ENCODE measurements around the gene WDFY4.

Gene WDFY4

GRCh38 chr10:48656914-48657305 is 27.8 kb upstream of the WDFY4 start:
- DNase-seq, result no peak

- no peak for DNase-seq
These were observed 27.3 kb upstream of the WDFY4 start for GRCh38 chr10:48657416-48657815.

GRCh38 chr10:48658243-48658974 is 26.3 kb upstream of the WDFY4 start:
- peak; percentile 24 for DNase-seq

GRCh38 chr10:48658975-48659269 is 25.8 kb upstream of the WDFY4 start:
- DNase-seq, result no peak

- no peak for DNase-seq
These were observed 24.9 kb upstream of the WDFY4 start for GRCh38 chr10:48659790-48660189.

GRCh38 chr10:48661441-48661840 is 23.2 kb upstream of the WDFY4 start:
- no peak for DNase-seq

- DNase-seq, result no peak
These were observed 16.6 kb upstream of the WDFY4 start for GRCh38 chr10:48667960-48668590.

GRCh38 chr10:48670978-48671913 is 13.4 kb upstream of the WDFY4 start:
- no peak for DNase-seq

GRCh38 chr10:48671914-48672595 is 12.6 kb upstream of the WDFY4 start:
- DNase-seq, result no peak

- no peak for DNase-seq
These were observed 11.9 kb upstream of the WDFY4 start for GRCh38 chr10:48672596-48673265.

- DNase-seq, result no peak
These were observed 7.0 kb upstream of the WDFY4 start for GRCh38 chr10:48677625-48678024.

GRCh38 chr10:48678041-48678440 is 6.6 kb upstream of the WDFY4 start:
- DNase-seq, result no peak

- DNase-seq, result no peak
These were observed 2.9 kb upstream of the WDFY4 start for GRCh38 chr10:48681740-48682139.

- DNase-seq, result no peak
These were observed 2.4 kb upstream of the WDFY4 start for GRCh38 chr10:48682265-48682664.

- DNase-seq, result no peak
These were observed 1.2 kb upstream of the WDFY4 start for GRCh38 chr10:48683424-48683823.

GRCh38 chr10:48683868-48684267 is 805 bp upstream of the WDFY4 start:
- DNase-seq, result no peak

- no peak for DNase-seq
These were observed 246 bp upstream of the WDFY4 start for GRCh38 chr10:48684463-48684791.

GRCh38 chr10:48685731-48686130 is 1.1 kb downstream of the WDFY4 start:
- no peak for DNase-seq

GRCh38 chr10:48690791-48691660 is 6.4 kb downstream of the WDFY4 start:
- no peak for DNase-seq

GRCh38 chr10:48691812-48692528 is 7.3 kb downstream of the WDFY4 start:
- DNase-seq, result no peak

GRCh38 chr10:48692748-48693147 is 8.1 kb downstream of the WDFY4 start:
- no peak for DNase-seq
